ENCODE results near the gene CBFB. TPM values are rescaled to one million over a fixed set of nuclear protein-coding genes. Genes with fewer than 3 reads are reported as not detected.

The CBFB gene
- total and polyA plus RNA-seq, 9 of the 15 experiments (the other 6 are each of a cell fraction or from before 2014, with no cell fraction given): 22.0 to 112 (median 66.5) TPM

DNA sequence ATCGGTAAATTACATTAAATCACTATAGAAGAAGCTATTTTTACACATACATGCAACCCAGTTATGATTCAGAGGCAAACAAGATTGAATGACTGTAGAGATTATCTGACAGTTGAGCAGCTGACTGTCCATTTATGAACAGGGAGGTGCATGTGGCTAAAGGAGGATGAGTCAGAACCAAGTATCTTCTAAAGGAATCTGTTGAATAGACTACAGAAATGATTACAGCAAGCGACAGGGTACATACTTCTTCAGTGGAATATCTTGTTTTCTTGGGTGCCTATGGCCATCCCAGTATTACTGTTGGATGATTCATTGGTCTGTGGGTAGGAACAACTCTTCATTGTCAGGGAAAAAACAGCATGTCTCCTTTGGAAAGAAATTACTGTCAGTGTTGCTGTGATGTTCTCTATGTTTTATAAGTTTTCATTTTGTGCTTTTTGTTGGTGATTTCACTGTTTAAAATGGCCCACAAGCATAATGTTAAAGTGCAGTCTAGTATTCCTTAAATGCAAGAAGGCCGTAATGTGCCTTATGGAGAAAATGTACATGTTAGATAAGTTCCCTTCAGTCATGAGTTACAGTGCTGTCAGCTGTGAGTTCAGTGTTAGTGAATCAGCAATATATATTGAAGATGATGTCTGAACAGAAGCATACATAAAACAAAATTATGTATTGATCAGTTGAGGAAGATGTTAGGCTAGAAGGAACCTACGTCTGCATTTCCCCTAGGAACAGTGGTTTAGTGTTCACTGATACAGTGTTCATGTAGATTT is 27.0 kb downstream of the CBFB start (continued):
- TF ChIP-seq ILK (tag; IDR thresholded peaks at IDR 0.05; ENCODE audit: borderline replicate concordance, low read depth) (no peak), MIER1 (IDR thresholded peaks at IDR 0.05; ENCODE audit: low read depth) (no peak), ELF4 (CRISPR knock-in tag; IDR thresholded peaks at IDR 0.05) (no peak), RAD51 (IDR thresholded peaks at IDR 0.05; ENCODE audit: borderline replicate concordance, low read depth) (no peak), TEAD2 (tag; IDR thresholded peaks at IDR 0.05) (no peak), NR2F6 (CRISPR knock-in tag; IDR thresholded peaks at IDR 0.05) (no peak), HMG20A (CRISPR knock-in tag; conservative IDR thresholded peaks at IDR 0.05) (no peak), SMARCA4 (IDR thresholded peaks at IDR 0.05) (peak; percentile 77), CREM (IDR thresholded peaks at IDR 0.05; ENCODE audit: low read depth) (no peak), NRF1 (conservative IDR thresholded peaks at IDR 0.05 in 1 of 2, IDR thresholded peaks at IDR 0.05 in 1 of 2) (peak in 1 of 2 experiments; percentile 16; a peak in 1 of 4 replicates), MAFK (IDR thresholded peaks at IDR 0.05; ENCODE audit: low read length) (peak; percentile 26), CHD1 (IDR thresholded peaks at IDR 0.05; ENCODE audit: low read length) (no peak), KDM2B (CRISPR knock-in tag; IDR thresholded peaks at IDR 0.05) (no peak), MECOM (CRISPR knock-in tag; IDR thresholded peaks at IDR 0.05) (peak; percentile 17; the same call in 1 of the 2 replicates), TFAM (CRISPR knock-in tag; conservative IDR thresholded peaks at IDR 0.05) (no peak), ZKSCAN1 (IDR thresholded peaks at IDR 0.05; ENCODE audit: low read depth, low read length) (no peak), PYGO2 (tag; IDR thresholded peaks at IDR 0.05) (no peak)
- TF ChIP-seq, protein P1, sequence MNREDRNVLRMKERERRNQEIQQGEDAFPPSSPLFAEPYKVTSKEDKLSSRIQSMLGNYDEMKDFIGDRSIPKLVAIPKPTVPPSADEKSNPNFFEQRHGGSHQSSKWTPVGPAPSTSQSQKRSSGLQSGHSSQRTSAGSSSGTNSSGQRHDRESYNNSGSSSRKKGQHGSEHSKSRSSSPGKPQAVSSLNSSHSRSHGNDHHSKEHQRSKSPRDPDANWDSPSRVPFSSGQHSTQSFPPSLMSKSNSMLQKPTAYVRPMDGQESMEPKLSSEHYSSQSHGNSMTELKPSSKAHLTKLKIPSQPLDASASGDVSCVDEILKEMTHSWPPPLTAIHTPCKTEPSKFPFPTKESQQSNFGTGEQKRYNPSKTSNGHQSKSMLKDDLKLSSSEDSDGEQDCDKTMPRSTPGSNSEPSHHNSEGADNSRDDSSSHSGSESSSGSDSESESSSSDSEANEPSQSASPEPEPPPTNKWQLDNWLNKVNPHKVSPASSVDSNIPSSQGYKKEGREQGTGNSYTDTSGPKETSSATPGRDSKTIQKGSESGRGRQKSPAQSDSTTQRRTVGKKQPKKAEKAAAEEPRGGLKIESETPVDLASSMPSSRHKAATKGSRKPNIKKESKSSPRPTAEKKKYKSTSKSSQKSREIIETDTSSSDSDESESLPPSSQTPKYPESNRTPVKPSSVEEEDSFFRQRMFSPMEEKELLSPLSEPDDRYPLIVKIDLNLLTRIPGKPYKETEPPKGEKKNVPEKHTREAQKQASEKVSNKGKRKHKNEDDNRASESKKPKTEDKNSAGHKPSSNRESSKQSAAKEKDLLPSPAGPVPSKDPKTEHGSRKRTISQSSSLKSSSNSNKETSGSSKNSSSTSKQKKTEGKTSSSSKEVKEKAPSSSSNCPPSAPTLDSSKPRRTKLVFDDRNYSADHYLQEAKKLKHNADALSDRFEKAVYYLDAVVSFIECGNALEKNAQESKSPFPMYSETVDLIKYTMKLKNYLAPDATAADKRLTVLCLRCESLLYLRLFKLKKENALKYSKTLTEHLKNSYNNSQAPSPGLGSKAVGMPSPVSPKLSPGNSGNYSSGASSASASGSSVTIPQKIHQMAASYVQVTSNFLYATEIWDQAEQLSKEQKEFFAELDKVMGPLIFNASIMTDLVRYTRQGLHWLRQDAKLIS (CRISPR knock-in tag; IDR thresholded peaks at IDR 0.05): no peak
- TF ChIP-seq, protein P2, sequence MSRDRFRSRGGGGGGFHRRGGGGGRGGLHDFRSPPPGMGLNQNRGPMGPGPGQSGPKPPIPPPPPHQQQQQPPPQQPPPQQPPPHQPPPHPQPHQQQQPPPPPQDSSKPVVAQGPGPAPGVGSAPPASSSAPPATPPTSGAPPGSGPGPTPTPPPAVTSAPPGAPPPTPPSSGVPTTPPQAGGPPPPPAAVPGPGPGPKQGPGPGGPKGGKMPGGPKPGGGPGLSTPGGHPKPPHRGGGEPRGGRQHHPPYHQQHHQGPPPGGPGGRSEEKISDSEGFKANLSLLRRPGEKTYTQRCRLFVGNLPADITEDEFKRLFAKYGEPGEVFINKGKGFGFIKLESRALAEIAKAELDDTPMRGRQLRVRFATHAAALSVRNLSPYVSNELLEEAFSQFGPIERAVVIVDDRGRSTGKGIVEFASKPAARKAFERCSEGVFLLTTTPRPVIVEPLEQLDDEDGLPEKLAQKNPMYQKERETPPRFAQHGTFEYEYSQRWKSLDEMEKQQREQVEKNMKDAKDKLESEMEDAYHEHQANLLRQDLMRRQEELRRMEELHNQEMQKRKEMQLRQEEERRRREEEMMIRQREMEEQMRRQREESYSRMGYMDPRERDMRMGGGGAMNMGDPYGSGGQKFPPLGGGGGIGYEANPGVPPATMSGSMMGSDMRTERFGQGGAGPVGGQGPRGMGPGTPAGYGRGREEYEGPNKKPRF (IDR thresholded peaks at IDR 0.05; ENCODE audit: low read depth, low read length): no peak
- TF ChIP-seq, protein P3, sequence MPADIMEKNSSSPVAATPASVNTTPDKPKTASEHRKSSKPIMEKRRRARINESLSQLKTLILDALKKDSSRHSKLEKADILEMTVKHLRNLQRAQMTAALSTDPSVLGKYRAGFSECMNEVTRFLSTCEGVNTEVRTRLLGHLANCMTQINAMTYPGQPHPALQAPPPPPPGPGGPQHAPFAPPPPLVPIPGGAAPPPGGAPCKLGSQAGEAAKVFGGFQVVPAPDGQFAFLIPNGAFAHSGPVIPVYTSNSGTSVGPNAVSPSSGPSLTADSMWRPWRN (IDR thresholded peaks at IDR 0.05; ENCODE audit: low read depth): no peak
- TF ChIP-seq, protein P4, sequence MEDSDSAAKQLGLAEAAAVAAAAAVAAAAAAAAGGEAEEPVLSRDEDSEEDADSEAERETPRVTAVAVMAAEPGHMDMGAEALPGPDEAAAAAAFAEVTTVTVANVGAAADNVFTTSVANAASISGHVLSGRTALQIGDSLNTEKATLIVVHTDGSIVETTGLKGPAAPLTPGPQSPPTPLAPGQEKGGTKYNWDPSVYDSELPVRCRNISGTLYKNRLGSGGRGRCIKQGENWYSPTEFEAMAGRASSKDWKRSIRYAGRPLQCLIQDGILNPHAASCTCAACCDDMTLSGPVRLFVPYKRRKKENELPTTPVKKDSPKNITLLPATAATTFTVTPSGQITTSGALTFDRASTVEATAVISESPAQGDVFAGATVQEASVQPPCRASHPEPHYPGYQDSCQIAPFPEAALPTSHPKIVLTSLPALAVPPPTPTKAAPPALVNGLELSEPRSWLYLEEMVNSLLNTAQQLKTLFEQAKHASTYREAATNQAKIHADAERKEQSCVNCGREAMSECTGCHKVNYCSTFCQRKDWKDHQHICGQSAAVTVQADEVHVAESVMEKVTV (CRISPR knock-in tag; IDR thresholded peaks at IDR 0.05): no peak
